Liver (tissue), 3 donors: ENCODE results near the gene GIPC2.

ENCODE experiments used
- CTCF ChIP-seq: fragments of 150-350 bp; IDR thresholded peaks from 2 replicates; pipeline ENCODE4 v1.5.1; 2017; ENCODE audit warnings: improper control_type of control experiment, low read depth, low read length; ENCODE audit not compliant: missing input control
- EGR1 ChIP-seq, 2 donors: IDR thresholded peaks; 2 replicates each; pipeline ENCODE4 v1.6.1; 2016 to 2018; ENCODE audit warnings: antibody characterized with exemption in 2 of 2, low read depth in 2 of 2
- FOXA1 ChIP-seq: IDR thresholded peaks from 2 replicates; pipeline ENCODE4 v1.6.1; 2016; ENCODE audit warnings: antibody characterized with exemption
- GABPA ChIP-seq, 2 donors: IDR thresholded peaks in 1 of 2; conservative IDR thresholded peaks in 1 of 2; 2 replicates each; pipeline ENCODE4 v1.6.1; 2016; ENCODE audit warnings: antibody characterized with exemption in 2 of 2, mild to moderate bottlenecking in 1 of 2, moderate library complexity in 1 of 2
- HNF4A ChIP-seq, 2 donors: conservative IDR thresholded peaks; 2 replicates each; pipeline ENCODE4 v1.6.1; 2016; ENCODE audit warnings: antibody characterized with exemption in 2 of 2, mild to moderate bottlenecking in 2 of 2
- HNF4G ChIP-seq: IDR thresholded peaks from 2 replicates; pipeline ENCODE4 v1.6.1; 2016; ENCODE audit warnings: antibody characterized with exemption
- JUND ChIP-seq, 2 donors: IDR thresholded peaks; 2 replicates each; pipeline ENCODE4 v1.6.1; 2016; ENCODE audit warnings: antibody characterized with exemption in 2 of 2
- MAX ChIP-seq: IDR thresholded peaks from 2 replicates; pipeline ENCODE4 v1.6.1; 2016; ENCODE audit warnings: antibody characterized with exemption
- RAD21 ChIP-seq, 2 donors: IDR thresholded peaks; 2 replicates each; pipeline ENCODE4 v1.6.1; 2016; ENCODE audit warnings: antibody characterized with exemption in 2 of 2, mild to moderate bottlenecking in 2 of 2
- REST ChIP-seq: IDR thresholded peaks from 2 replicates; pipeline ENCODE4 v1.6.1; 2016; ENCODE audit warnings: antibody characterized with exemption, mild to moderate bottlenecking
- SP1 ChIP-seq: IDR thresholded peaks from 2 replicates; pipeline ENCODE4 v1.6.1; 2018; ENCODE audit warnings: antibody characterized with exemption, mild to moderate bottlenecking
- TAF1 ChIP-seq: conservative IDR thresholded peaks from 2 replicates; pipeline ENCODE4 v1.6.1; 2016; ENCODE audit warnings: antibody characterized with exemption, mild to moderate bottlenecking
- YY1 ChIP-seq: IDR thresholded peaks from 2 replicates; pipeline ENCODE4 v1.6.1; 2016; ENCODE audit warnings: antibody characterized with exemption, mild to moderate bottlenecking
- ZBTB33 ChIP-seq: IDR thresholded peaks from 2 replicates; pipeline ENCODE4 v1.6.1; 2016; ENCODE audit warnings: antibody characterized with exemption
- donor health status: healthy.
- donor health status: healthy.

GRCh38 chr1:78102082-78102481 is 56.3 kb downstream of the GIPC2 start:
- TF ChIP-seq CTCF (no peak), EGR1 (IDR thresholded peaks at IDR 0.05; ENCODE audit: low read depth in 2 of 2) (no peak), RAD21 (IDR thresholded peaks at IDR 0.05) (no peak), JUND (IDR thresholded peaks at IDR 0.05) (no peak), FOXA1 (no peak), GABPA (IDR thresholded peaks at IDR 0.05 in 1 of 2, conservative IDR thresholded peaks at IDR 0.05 in 1 of 2) (no peak), ZBTB33 (no peak), REST (no peak), YY1 (no peak), SP1 (no peak), MAX (no peak), HNF4G (no peak), TAF1 (no peak), HNF4A (conservative IDR thresholded peaks at IDR 0.05) (no peak)
